Endodermal cell (in vitro differentiated cells): ENCODE data around the gene ACHE. TPM values are rescaled to one million over a fixed set of nuclear protein-coding genes. Genes with fewer than 3 reads are reported as not detected.

Experiments used
- DNase-seq: peaks from one replicate; pipeline ENCODE4 v3.0.0-alpha.2; 2017
- H3K27ac ChIP-seq: 2 replicates; pipeline ENCODE4 v1.5.1; 2013; ENCODE audit warnings: mild to moderate bottlenecking, low read depth, low read length, moderate library complexity
- H3K27me3 ChIP-seq: 2 replicates; pipeline ENCODE4 v1.6.1; 2013; ENCODE audit warnings: mild to moderate bottlenecking, low read length, moderate library complexity; ENCODE audit not compliant: insufficient read depth, control insufficient read depth, poor library complexity, severe bottlenecking
- H3K36me3 ChIP-seq: 2 replicates; pipeline ENCODE4 v1.7.0; 2013; ENCODE audit warnings: mild to moderate bottlenecking, low read length, moderate library complexity; ENCODE audit not compliant: control insufficient read depth, insufficient read depth
- H3K4me1 ChIP-seq: one replicate; pipeline ENCODE4 v1.7.0; 2013; ENCODE audit warnings: low read length; ENCODE audit not compliant: control insufficient read depth, insufficient read depth
- H3K4me3 ChIP-seq: 2 replicates; pipeline ENCODE4 v1.5.1; 2013; ENCODE audit warnings: mild to moderate bottlenecking, low read length, moderate library complexity
- H3K9ac ChIP-seq: 2 replicates; pipeline ENCODE4 v1.6.1; 2013; ENCODE audit warnings: mild to moderate bottlenecking, low read length, moderate library complexity; ENCODE audit not compliant: poor library complexity, severe bottlenecking; ENCODE audit errors: extremely low read depth
- H3K9me3 ChIP-seq: 2 replicates; pipeline ENCODE4 v1.6.1; 2013; ENCODE audit warnings: mild to moderate bottlenecking, low read length, moderate library complexity; ENCODE audit not compliant: control insufficient read depth
- H3K27ac Mint-ChIP-seq: 2 replicates; pipeline ENCODE4 v1.8.0; 2020; ENCODE audit warnings: mixed read lengths
- H3K27me3 Mint-ChIP-seq: 2 replicates; pipeline ENCODE4 v1.8.0; 2021; ENCODE audit warnings: mild to moderate bottlenecking, mixed read lengths; ENCODE audit not compliant: insufficient read depth
- H3K36me3 Mint-ChIP-seq: 2 replicates; pipeline ENCODE4 v1.8.0; 2020; ENCODE audit warnings: low read depth, mixed read lengths
- H3K4me1 Mint-ChIP-seq: 2 replicates; pipeline ENCODE4 v1.8.0; 2020; ENCODE audit warnings: mixed read lengths
- H3K4me3 Mint-ChIP-seq: 2 replicates; pipeline ENCODE4 v1.8.0; 2020; ENCODE audit warnings: mild to moderate bottlenecking, moderate library complexity, mixed read lengths
- H3K9me3 Mint-ChIP-seq: 2 replicates; pipeline ENCODE4 v1.8.0; 2020; ENCODE audit warnings: mild to moderate bottlenecking, mixed read lengths
- whole genome bisulfite sequencing, 2 experiments: methylation state at CpG; one replicate each; pipeline versions ENCODE4 v1.1.5 to v1.1.7; 2013; ENCODE audit warnings: missing lambda C conversion rate in 2 of 2, mixed read lengths in 1 of 2; ENCODE audit not compliant: insufficient coverage in 1 of 2, insufficient read length in 1 of 2; 5-methylcytosine and 5-hydroxymethylcytosine counted together
- total RNA-seq, 2 donors: library from RNA; stranded (reverse); fragmentation: NEBNext Ultra II Directional in 1 of 2; extraction: Animal tissue kit (Norgen Biotek cat#: 25700) in 1 of 2; gene quantifications; 2 replicates in 1 of 2; 3 replicates in 1 of 2; pipeline ENCODE4 v1.2.1, GENCODE V29; 2021
- TF ChIP-seq, protein P1 (sequence below): fragments of 200-600 bp; sonication (generic); conservative IDR thresholded peaks from 2 replicates; pipeline ENCODE4 v1.5.0; 2021; ENCODE audit warnings: antibody characterized with exemption, mild to moderate bottlenecking

ACHE gene
- total RNA-seq, 2 donors from 2014 or later = 2.6 to 13.7 TPM

DNA sequence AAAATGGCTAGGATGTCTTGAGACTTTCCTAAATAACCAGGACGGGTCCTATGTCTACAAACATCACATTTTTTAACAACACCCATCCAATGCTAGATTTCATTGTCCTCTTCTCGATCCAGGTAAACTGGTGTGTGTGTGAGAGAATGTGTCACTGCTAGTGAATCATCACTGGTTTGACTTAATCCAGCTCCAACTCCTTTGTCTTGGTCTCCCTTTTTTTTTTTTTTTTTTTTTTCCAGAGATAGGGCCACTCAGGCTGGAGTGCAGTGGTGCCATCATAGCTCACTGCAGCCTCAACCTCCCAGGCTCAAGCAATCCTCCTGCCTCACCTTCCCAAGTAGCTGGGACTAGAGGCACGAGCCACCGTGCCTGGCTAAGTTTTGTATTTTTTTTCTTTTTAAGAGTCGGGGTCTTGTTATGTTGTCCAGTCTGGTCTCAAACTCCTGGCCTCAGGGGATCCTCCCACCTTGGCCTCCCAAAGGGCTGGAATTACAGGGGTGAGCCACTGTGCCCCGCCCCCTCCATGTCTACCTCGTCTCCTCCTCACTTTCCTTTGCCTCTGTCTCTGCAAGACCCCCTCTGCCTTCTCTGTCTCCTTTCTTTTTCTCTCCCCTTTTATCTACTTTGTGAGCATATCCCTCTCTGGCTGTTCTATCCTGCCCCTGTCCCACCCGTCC is 4.0 kb downstream of the ACHE start:
- Mint-ChIP-seq H3K9me3 (no peaks in the 10 kb centered on the region), H3K27me3 (peaks cover 7% of the 10 kb centered on the region), H3K4me3 (peak overlapping the region; percentile 71), H3K36me3 (peaks cover 22% of the 10 kb centered on the region), H3K27ac (peak overlapping the region; percentile 98), H3K4me1 (peaks cover 30% of the 10 kb centered on the region)
- Histone ChIP-seq H3K4me1 (peaks cover 2% of the 10 kb centered on the region), H3K27me3 (peaks cover 9% of the 10 kb centered on the region), H3K9me3 (no peaks in the 10 kb centered on the region), H3K9ac (no peak overlapping the region), H3K36me3 (peaks cover 22% of the 10 kb centered on the region), H3K4me3 (no peak overlapping the region), H3K27ac (no peak overlapping the region)
- 81 to 85% methylated on average over 2 to 7 of the region's 8 CpGs for WGBS, 2 experiments
- no peak for DNase-seq
- TF ChIP-seq, protein P1, sequence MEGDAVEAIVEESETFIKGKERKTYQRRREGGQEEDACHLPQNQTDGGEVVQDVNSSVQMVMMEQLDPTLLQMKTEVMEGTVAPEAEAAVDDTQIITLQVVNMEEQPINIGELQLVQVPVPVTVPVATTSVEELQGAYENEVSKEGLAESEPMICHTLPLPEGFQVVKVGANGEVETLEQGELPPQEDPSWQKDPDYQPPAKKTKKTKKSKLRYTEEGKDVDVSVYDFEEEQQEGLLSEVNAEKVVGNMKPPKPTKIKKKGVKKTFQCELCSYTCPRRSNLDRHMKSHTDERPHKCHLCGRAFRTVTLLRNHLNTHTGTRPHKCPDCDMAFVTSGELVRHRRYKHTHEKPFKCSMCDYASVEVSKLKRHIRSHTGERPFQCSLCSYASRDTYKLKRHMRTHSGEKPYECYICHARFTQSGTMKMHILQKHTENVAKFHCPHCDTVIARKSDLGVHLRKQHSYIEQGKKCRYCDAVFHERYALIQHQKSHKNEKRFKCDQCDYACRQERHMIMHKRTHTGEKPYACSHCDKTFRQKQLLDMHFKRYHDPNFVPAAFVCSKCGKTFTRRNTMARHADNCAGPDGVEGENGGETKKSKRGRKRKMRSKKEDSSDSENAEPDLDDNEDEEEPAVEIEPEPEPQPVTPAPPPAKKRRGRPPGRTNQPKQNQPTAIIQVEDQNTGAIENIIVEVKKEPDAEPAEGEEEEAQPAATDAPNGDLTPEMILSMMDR = no peak

DNA sequence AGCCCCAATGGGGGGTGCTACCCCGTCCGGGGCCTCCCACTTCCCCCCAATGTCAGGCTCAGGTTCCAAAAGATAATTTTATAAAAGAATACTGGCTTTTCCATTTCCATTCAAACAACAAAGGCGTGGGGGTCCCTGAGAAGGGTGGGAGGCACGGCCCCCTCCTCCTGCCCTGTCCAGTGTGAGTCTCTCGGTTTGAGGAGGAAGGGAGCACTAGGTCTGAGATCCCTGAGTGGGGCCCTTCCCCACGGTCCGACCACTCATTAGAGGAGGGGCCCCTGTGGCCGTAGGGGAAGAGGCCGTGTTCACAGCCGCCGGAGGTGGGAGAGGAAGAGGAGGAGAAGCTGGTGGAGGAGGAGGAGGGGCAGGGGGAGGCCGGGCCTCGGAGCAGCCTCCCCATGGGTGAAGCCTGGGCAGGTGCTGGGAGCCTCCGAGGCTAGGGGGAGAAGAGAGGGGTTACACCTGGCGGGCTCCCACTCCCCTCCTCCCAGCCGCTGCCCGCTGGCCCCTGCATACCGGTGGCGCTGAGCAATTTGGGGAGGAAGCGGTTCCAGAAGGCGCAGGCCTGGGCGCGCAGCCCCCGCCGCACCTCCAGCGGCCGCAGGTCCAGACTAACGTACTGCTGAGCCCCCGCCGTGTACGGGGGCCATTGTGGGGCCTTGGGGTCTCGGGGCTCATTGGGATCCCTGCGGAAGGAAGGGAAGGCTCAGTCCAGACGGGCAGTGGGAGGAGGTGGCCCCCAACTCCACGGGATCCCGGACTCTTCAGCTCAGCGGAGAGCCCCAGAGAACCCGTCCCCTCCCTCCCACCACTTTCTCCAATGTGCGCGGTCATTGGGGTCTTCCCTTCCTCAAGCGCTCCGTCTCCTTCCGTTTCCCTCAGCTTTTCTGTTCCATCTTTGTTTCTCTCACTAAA is 4.8 kb downstream of the ACHE start:
- WGBS, 2 experiments = 54 to 69% methylated on average over 16 to 41 of the region's 43 CpGs
- no peaks in the 10 kb centered on the region for H3K9me3 Mint-ChIP-seq
- Histone ChIP-seq H3K36me3 (peaks cover 30% of the 10 kb centered on the region), H3K9me3 (no peaks in the 10 kb centered on the region), H3K9ac (no peak overlapping the region), H3K4me3 (peak overlapping the region; percentile 78), H3K27me3 (peaks cover under 1% of the 10 kb centered on the region), H3K27ac (peak overlapping the region; percentile 86), H3K4me1 (peaks cover 2% of the 10 kb centered on the region)
- H3K27ac Mint-ChIP-seq = peak overlapping the region; percentile 98
- peaks cover 28% of the 10 kb centered on the region for H3K4me1 Mint-ChIP-seq
- peaks cover under 1% of the 10 kb centered on the region for H3K27me3 Mint-ChIP-seq
- peaks cover 30% of the 10 kb centered on the region for H3K36me3 Mint-ChIP-seq
- H3K4me3 Mint-ChIP-seq = peak overlapping the region; percentile 71
- TF ChIP-seq, protein P1 = no peak
- DNase-seq = peak; percentile 79

DNA sequence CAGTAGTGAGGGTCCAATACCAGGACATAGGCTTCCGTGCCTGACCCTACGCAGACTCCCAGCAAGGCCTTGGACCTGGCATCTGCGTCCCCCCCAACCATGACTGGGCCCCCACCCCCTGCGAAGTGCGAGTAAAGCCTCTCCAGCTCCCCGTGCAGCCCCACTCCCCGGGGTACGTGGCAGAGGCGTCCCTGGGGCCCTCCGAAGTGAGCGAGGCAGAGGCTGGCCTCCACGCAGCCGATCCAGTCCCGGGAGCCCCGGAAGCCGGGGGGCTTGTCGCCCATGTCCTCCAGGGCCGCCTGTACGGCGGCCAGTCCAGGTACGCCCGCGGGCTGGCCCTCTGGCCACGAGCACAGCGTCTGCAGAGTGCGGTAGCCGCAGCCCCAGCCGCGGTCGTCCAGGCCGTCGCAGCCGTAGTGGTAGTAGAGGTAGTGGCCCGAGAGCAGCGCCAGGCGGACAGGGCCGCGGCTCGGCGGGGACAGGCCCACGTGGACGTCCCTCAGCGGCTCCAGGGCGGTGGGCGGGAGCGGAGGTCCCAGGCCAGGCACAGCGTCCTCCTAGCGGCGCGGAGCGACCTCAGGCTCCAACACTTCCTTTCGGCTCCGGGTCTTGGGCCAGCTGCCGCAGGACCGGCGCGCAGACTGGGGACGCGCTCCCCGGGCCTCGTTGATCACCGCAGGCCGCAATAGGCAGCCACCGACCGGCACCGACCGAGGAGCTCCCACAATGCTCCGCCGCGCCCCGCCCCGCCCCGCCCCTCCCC is 6.5 kb downstream of the ACHE start, which contains the start of gene UFSP1:
Gene UFSP1 (minus strand): TSS at position 728 of the 763 bp plus-strand sequence. CDS start 444 bp downstream, at position 284.
- Histone ChIP-seq H3K27me3 (no peaks in the 10 kb centered on the region), H3K9me3 (no peaks in the 10 kb centered on the region), H3K4me1 (peaks cover 2% of the 10 kb centered on the region), H3K4me3 (peak within 1 kb of the TSS; percentile 79), H3K27ac (peak within 1 kb of the TSS; percentile 86), H3K36me3 (peaks cover 48% of the 10 kb centered on the region), H3K9ac (peak within 1 kb of the TSS; percentile 72)
- peak within 1 kb of the TSS; percentile 71 for H3K4me3 Mint-ChIP-seq
- TF ChIP-seq, protein P1 = peak; percentile 37
- WGBS, 2 experiments = 5 to 11% methylated on average over 23 to 66 of the region's 73 CpGs
- H3K36me3 Mint-ChIP-seq = peaks cover 46% of the 10 kb centered on the region
- no peak for DNase-seq
- H3K9me3 Mint-ChIP-seq = no peaks in the 10 kb centered on the region
- peak within 1 kb of the TSS; percentile 98 for H3K27ac Mint-ChIP-seq
- H3K27me3 Mint-ChIP-seq = no peaks in the 10 kb centered on the region
- peaks cover 26% of the 10 kb centered on the region for H3K4me1 Mint-ChIP-seq
